NT2/D1 (cell line): ENCODE results near the gene EXOC5.
"Not testable (repeated sequence)": the region's sequence is repeated elsewhere in the genome, so short reads cannot be mapped to it uniquely, and the experiment has no call there.

Experiments used
- DNase-seq: peaks from one replicate; pipeline ENCODE4 v3.0.0-alpha.2; 2011; ENCODE audit warnings: low read depth, low spot score
- H3K27me3 ChIP-seq: 2 replicates; pipeline ENCODE4 v1.6.0; 2011; ENCODE audit warnings: mild to moderate bottlenecking; ENCODE audit not compliant: insufficient read length, insufficient read depth
- H3K36me3 ChIP-seq: 2 replicates; pipeline ENCODE4 v1.6.1; 2011; ENCODE audit warnings: mild to moderate bottlenecking, low read length, mixed read lengths; ENCODE audit not compliant: insufficient read depth, insufficient read length
- H3K4me1 ChIP-seq: 2 replicates; pipeline ENCODE4 v1.5.1; 2011; ENCODE audit not compliant: insufficient read depth, insufficient read length
- H3K4me3 ChIP-seq: 2 replicates; pipeline ENCODE4 v1.5.1; 2011; ENCODE audit warnings: low read depth; ENCODE audit not compliant: insufficient read length
- H3K9ac ChIP-seq: 2 replicates; pipeline ENCODE4 v1.6.0; 2011; ENCODE audit warnings: low read depth; ENCODE audit not compliant: insufficient read length
- H3K9me3 ChIP-seq: 2 replicates; pipeline ENCODE4 v1.5.1; 2011; ENCODE audit warnings: mild to moderate bottlenecking, low read length; ENCODE audit not compliant: insufficient read depth
- SUZ12 ChIP-seq: IDR thresholded peaks from 2 replicates; pipeline ENCODE4 v1.6.1; 2011; ENCODE audit not compliant: insufficient read length, insufficient read depth; ENCODE audit errors: extremely low read depth
- YY1 ChIP-seq: IDR thresholded peaks from 2 replicates; pipeline ENCODE4 v1.6.1; 2011; ENCODE audit not compliant: insufficient read length, insufficient read depth
- ZNF274 ChIP-seq: IDR thresholded peaks from 2 replicates; pipeline ENCODE4 v1.6.1; 2011; ENCODE audit warnings: mild to moderate bottlenecking, low read depth, low read length

Gene EXOC5

DNA sequence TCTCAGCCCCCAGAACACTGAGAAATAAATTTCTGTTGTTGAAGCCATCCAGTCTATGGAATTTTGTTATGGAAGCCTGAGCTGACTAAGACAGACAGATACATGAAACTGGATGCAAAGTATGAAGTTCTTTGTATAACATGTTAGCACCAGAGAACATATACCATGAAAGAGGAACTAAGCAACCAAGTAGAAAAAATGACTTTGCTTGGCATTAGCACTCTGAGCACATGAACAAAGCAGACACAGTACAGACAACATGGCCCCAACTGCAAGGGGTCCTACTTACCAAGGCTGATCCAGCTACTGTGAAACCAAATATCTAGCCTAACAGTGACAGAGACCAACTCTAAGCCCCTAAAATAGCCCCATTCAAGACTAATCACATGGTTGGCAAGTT is 13.8 kb downstream of the EXOC5 start:
- Histone ChIP-seq H3K27me3 (no peaks in the 10 kb centered on the region), H3K4me1 (no peaks in the 10 kb centered on the region), H3K9me3 (no peaks in the 10 kb centered on the region), H3K9ac (no peak overlapping the region), H3K4me3 (no peak overlapping the region), H3K36me3 (peaks cover 9% of the 10 kb centered on the region)
- TF ChIP-seq SUZ12 (no peak), YY1 (no peak), ZNF274 (no peak)
- DNase-seq: no peak

DNA sequence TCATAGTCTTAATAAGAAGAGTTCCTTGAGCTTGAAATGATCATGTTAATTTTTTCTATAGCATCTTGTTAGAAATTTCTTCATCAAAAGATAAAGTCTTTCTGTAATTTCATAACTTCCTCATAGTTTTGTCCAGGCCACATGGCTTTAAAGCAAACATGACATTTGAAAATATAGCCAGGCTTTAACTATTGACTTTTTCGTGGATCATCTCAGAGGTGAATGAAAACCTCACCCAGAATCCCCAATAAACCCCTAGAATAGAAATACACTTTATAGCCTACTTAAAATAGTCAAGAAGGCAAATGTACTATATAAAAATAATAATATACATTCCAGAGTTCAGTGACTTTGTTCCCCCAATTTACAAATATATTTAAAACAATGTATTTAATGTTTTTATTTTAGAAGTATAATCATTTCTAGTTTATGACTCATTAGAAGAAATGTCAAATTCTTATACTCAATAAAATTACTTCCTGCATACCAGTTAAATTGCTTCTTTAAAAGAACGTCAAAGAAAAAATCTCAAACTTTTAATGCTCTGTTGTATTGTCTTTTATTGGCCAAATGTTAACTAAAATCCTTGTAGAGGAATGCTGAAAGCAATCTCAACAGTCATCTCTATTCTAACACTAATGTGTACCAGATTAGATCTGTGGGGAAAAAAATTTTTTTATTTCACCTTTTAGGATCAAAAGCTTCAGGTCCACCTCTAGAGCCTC is 21.6 kb downstream of the EXOC5 start:
- Histone ChIP-seq H3K4me1 (no peaks in the 10 kb centered on the region), H3K9ac (no peak overlapping the region), H3K9me3 (no peaks in the 10 kb centered on the region), H3K27me3 (no peaks in the 10 kb centered on the region), H3K4me3 (no peak overlapping the region), H3K36me3 (peaks cover 17% of the 10 kb centered on the region)
- TF ChIP-seq SUZ12 (no peak), YY1 (no peak), ZNF274 (no peak)
- no peak for DNase-seq

DNA sequence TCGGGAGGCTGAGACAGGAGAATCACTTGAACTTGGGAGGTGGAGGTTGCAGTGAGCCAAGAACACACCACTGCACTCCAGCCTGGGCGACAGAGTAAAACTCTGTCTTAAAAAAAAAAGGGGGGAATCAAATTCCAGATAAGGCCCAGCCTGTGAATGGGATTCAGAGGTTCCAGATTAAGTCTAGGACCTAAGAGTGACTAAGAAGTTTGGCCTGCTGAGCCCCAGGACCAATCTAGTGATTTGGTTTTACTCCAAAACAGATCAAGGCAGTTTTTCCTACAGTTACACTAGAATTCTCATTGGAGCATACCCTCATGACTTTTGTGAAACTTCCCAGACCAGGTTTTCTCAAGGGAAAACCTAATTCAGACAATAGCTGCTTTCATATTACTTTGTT is 22.8 kb downstream of the EXOC5 start:
- Histone ChIP-seq H3K27me3 (no peaks in the 10 kb centered on the region), H3K4me1 (no peaks in the 10 kb centered on the region), H3K9ac (no peak overlapping the region), H3K9me3 (no peaks in the 10 kb centered on the region), H3K36me3 (peaks cover 22% of the 10 kb centered on the region), H3K4me3 (no peak overlapping the region)
- no peak for DNase-seq
- no peak for TF ChIP-seq SUZ12
- TF ChIP-seq ZNF274: no peak
- no peak for TF ChIP-seq YY1

DNA sequence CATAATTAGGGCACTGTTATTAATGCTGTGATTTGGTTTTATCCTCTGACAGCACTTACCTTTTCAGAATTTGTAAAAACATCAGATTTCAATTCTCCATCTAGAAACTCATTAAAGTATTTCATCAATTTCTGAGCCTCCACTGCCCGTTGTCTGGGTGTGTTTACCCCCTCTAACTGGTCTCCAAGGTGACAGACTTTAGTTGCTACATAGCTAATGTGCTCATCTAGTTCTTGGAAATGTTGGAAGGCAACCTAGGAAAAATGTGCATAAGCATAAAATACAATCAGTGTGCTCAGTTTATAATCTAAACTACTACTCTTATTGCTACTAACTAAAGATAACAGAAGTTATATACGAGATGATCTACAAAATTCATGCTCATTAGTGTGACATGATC is 24.6 kb downstream of the EXOC5 start:
- H3K9ac ChIP-seq: no peak overlapping the region

DNA sequence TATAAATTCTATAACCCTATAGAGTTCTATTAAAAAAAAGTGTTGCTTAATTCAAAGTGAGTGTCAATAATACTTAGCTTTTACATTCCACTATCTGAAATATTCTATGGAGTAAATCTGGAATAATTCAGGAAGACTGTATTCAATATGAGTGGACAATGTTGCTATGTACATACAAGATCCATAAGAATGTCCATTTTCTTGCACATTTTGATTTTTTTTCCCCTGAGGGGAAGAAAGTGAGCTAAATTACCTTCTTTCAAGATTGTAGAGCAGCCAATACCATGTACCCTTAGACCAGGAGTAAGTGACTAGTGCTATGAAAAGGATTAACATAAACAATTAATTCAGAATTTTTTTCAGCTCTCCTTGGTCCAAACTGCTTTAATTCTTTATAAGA is 25.4 kb downstream of the EXOC5 start:
- no peak for DNase-seq
- H3K27me3 ChIP-seq: no peaks in the 10 kb centered on the region
- no peaks in the 10 kb centered on the region for H3K9me3 ChIP-seq
- TF ChIP-seq ZNF274: no peak
- TF ChIP-seq YY1: no peak
- no peak for TF ChIP-seq SUZ12
- H3K4me3 ChIP-seq: no peak overlapping the region
- no peaks in the 10 kb centered on the region for H3K4me1 ChIP-seq
- H3K9ac ChIP-seq: no peak overlapping the region
- H3K36me3 ChIP-seq: peaks cover 33% of the 10 kb centered on the region

More for the DNA sequence above, 24.6 kb downstream of the EXOC5 start:
- Histone ChIP-seq H3K36me3 (peaks cover 29% of the 10 kb centered on the region), H3K4me1 (no peaks in the 10 kb centered on the region), H3K27me3 (no peaks in the 10 kb centered on the region), H3K4me3 (no peak overlapping the region), H3K9me3 (no peaks in the 10 kb centered on the region)
- no peak for TF ChIP-seq SUZ12
- TF ChIP-seq YY1: no peak
- TF ChIP-seq ZNF274: no peak
- DNase-seq: no peak

DNA sequence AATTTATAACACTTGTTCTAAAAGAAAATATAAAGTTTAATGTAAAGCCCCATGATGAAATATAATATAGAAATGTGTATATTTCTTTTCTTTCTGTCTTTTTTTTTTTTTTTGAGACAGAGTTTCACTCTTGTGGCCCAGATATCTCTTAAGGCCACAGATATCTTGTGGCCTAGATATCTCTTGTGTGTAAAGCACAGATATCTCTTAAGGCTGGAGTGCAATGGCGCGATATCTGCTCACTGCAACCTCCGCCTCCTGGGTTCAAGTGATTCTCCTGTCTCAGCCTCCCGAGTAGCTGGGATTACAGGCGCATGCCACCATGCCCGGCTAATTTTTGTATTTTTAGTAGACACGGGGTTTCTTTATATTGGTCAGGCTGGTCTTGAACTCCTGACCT is 28.6 kb downstream of the EXOC5 start:
- peaks cover 26% of the 10 kb centered on the region for H3K36me3 ChIP-seq
- not testable (repeated sequence) for H3K4me1 ChIP-seq, H3K9ac ChIP-seq, H3K27me3 ChIP-seq, DNase-seq, H3K4me3 ChIP-seq, H3K9me3 ChIP-seq

DNA sequence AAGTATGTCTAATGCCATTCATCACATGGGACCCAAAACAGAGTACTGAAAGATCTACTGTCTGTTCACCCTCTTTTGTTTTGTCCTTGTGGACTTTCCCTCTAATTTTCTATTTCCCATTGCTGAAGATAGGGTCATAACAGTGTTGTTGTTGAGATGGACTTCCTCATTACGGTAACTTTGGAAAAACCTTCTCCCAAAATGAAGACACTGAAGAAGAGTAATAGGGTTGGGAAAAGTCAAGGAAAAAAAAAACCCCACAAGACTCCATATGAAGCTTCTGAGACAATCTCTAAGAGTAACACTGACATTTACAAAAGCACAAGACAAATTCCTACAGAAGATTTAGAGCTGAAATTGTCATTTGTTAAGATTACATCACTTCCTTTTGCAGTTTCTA is 36.7 kb downstream of the EXOC5 start:
- TF ChIP-seq YY1: no peak
- Histone ChIP-seq H3K36me3 (peaks cover 39% of the 10 kb centered on the region), H3K9ac (no peak overlapping the region), H3K9me3 (no peaks in the 10 kb centered on the region), H3K4me1 (no peaks in the 10 kb centered on the region), H3K27me3 (no peaks in the 10 kb centered on the region), H3K4me3 (no peak overlapping the region)
- no peak for DNase-seq

GRCh38 chr14:57228320-57228719 is 40.4 kb downstream of the EXOC5 start:
- H3K4me1 ChIP-seq, H3K4me3 ChIP-seq, H3K9ac ChIP-seq, DNase-seq, H3K27me3 ChIP-seq, H3K9me3 ChIP-seq: not testable (repeated sequence)
- H3K36me3 ChIP-seq: peaks cover 29% of the 10 kb centered on the region
